GM12874 (cell line): Measurements from ENCODE around the gene CD320.

ENCODE experiments used
- CTCF ChIP-seq: IDR thresholded peaks from 2 replicates; pipeline ENCODE4 v1.5.1; 2011; ENCODE audit warnings: low read depth, mild to moderate bottlenecking, control low read depth, low read length, moderate library complexity; ENCODE audit not compliant: insufficient read depth

Gene CD320

DNA sequence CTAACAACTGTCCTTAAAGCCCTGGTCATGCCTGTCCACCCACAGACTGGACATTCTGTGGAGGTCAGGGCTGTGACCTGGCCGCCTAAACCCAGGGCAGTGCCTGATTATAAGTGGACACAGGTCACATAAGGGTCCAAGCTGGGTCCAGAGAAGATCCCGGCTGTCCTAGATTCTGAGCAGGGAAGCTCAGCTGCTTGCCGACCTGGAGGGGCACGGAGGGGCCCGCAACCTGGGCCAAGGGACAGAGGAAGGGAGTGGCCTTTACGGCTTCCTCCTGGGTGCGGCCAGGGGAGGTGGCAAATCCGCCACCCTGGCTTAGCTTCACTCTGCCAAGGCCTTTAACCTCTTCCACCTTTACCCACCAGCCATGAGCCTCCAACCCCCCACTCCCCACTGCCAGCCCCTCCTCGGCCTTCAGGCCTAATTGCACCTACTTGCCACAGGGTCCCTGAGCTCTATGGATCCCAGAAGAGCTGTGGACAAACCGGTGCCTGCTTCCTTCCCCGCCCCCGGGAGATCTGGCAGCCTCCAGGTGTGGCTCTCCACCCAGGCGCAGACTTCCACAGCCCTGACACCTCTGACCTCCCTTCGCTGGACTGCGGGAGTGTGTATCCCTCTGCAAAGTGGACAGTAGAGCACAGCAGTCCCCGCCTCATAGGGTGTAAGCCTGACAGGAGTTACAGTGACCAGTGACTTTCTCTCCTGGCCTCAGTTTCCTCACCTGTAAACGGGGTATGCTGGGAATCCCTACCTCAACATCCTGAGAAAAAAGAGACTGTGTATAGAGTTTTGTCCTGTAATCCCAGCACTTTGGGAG is 1.7 kb downstream of the CD320 start:
- TF ChIP-seq CTCF: no peak

DNA sequence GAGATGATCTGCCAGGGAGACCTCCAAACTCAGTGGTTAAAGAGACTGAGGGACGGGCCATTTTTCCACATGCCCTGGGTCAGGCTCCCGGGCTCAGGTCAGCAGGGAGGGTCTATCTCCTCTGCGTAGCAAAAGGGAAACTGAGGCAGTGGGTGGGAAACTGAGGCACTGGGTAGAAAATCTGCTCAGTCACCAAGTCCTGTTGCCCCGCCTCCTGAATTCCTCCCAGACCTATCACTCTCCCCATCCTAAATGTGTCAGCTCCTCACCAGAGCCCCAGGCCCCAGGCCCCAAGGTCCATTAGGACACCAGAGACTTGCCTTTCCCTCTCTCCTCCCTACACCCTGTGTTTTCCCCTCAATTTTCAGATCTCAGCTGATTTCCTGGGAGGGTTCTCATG is 2.4 kb downstream of the CD320 start:
- no peak for TF ChIP-seq CTCF

DNA sequence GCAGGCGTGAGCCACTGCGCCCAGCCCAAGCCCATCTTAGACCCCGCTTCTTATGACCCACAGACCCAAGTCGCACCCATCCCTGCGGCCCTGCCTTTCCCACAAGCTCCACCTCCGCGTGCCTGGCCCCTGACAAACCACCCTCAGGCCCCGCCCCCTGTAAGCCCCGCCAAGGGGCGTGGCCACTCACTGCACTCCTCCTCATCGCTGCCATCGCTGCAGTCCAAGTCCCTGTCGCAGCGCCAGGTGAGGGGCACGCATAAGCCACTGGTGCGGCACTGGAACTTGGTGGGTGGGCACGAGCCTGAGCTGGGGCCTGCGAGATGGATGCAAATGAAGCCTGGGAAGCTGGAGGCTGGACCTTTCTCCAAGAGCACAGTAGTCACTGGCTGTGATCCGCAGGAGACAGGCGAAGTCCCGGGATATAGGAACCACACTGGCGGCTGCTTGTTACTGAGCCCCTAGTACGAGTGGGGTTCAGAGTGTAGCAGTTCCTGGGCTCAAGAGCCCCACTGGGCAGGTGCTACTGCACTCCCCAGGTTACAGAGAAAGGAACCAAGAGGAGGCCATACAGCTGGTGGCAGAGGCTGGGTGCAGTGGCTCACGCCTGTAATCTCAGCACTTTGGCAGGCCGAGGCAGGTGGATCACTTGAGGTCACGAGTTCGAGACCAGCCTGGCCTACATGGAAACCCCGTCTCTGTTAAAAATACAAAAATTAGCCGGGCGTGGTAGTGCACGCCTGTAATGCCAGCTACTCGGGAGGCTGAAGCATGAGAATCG is 3.1 kb downstream of the CD320 start:
- TF ChIP-seq CTCF: no peak

- TF ChIP-seq CTCF: no peak
Measured at GRCh38 chr19:8302734-8303133, 5.4 kb downstream of the CD320 start.

GRCh38 chr19:8302357-8302691 is 5.8 kb downstream of the CD320 start:
- TF ChIP-seq CTCF: no peak

GRCh38 chr19:8269724-8270123 is 38.4 kb downstream of the CD320 start:
- no peak for TF ChIP-seq CTCF

- TF ChIP-seq CTCF: no peak
Measured at GRCh38 chr19:8265872-8266271, 42.3 kb downstream of the CD320 start.
